ENCODE data around the gene METTL9.

METTL9 gene

GRCh38 chr16:21645261-21645721, 45.9 kb downstream of the METTL9 start:
- no peak for TF ChIP-seq SIN3A (IDR thresholded peaks at IDR 0.05; ENCODE audit: borderline replicate concordance, insufficient read depth, low read length)
- no peak for TF ChIP-seq REST (IDR thresholded peaks at IDR 0.05; ENCODE audit: insufficient read depth in 1 of 2, low read depth in 2 of 2, low read length in 2 of 2)
- no peak for TF ChIP-seq POLR2AphosphoS5 (IDR thresholded peaks at IDR 0.05; ENCODE audit: low read depth, low read length)
- TF ChIP-seq TAF1 (IDR thresholded peaks at IDR 0.05; ENCODE audit: borderline replicate concordance, insufficient read depth, low read length): no peak
- no peak for TF ChIP-seq FOXP2 (optimal IDR thresholded peaks at IDR 0.05; ENCODE audit: borderline replicate concordance, extremely low read depth, extremely low read length, insufficient read depth)

- TF ChIP-seq TAF1 (IDR thresholded peaks at IDR 0.05; ENCODE audit: borderline replicate concordance, insufficient read depth, low read length) (no peak), FOXP2 (optimal IDR thresholded peaks at IDR 0.05; ENCODE audit: borderline replicate concordance, extremely low read depth, extremely low read length, insufficient read depth) (no peak), POLR2AphosphoS5 (IDR thresholded peaks at IDR 0.05; ENCODE audit: low read depth, low read length) (no peak), SIN3A (IDR thresholded peaks at IDR 0.05; ENCODE audit: borderline replicate concordance, insufficient read depth, low read length) (no peak), REST (IDR thresholded peaks at IDR 0.05; ENCODE audit: insufficient read depth in 1 of 2, low read depth in 2 of 2, low read length in 2 of 2) (no peak)
Measured at GRCh38 chr16:21646091-21646490, 46.7 kb downstream of the METTL9 start.

GRCh38 chr16:21646721-21647561, 47.6 kb downstream of the METTL9 start:
- no peak for TF ChIP-seq REST (IDR thresholded peaks at IDR 0.05; ENCODE audit: insufficient read depth in 1 of 2, low read depth in 2 of 2, low read length in 2 of 2)
- no peak for TF ChIP-seq FOXP2 (optimal IDR thresholded peaks at IDR 0.05; ENCODE audit: borderline replicate concordance, extremely low read depth, extremely low read length, insufficient read depth)
- TF ChIP-seq SIN3A (IDR thresholded peaks at IDR 0.05; ENCODE audit: borderline replicate concordance, insufficient read depth, low read length): no peak
- TF ChIP-seq TAF1 (IDR thresholded peaks at IDR 0.05; ENCODE audit: borderline replicate concordance, insufficient read depth, low read length): no peak
- TF ChIP-seq POLR2AphosphoS5 (IDR thresholded peaks at IDR 0.05; ENCODE audit: low read depth, low read length): no peak

- TF ChIP-seq REST (IDR thresholded peaks at IDR 0.05; ENCODE audit: insufficient read depth in 1 of 2, low read depth in 2 of 2, low read length in 2 of 2): no peak
- no peak for TF ChIP-seq SIN3A (IDR thresholded peaks at IDR 0.05; ENCODE audit: borderline replicate concordance, insufficient read depth, low read length)
Measured at GRCh38 chr16:21647562-21648164, 48.3 kb downstream of the METTL9 start.

Data from PFSK-1 (cell line).